Measurements from ENCODE around the gene CISH.

CISH gene

DNA sequence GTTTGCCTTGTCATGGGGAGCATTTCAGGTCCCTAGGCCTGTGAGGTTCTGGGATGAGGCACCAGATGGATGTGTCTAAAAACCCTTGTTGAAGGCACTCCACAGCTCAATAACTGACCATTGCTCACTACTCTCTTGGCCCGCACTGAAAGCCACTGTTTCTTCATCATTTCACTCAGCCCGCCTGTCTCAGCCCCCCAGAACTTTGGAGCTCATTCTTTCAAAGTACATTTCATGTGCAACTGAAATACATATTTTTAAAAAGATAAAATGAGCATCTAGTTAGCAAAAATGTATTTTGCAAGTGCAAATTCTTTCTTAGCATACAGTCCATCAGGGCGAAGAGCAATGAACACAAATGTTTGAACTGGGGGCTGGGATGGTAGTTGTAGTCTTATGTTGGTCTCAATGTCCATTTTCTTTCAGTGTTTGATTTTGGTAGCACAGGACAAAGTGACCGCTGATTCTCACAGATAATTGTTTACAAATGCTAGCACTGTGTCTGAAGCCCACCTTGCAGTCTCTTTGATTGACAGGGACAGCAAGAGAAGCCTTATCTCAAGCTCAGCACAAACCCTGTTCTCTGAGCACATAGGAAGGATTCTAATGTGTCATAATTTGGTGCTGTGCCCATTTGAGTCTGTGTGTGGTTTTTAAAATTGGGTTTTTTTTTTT is 22.7 kb downstream of the CISH start:
- H3K9ac ChIP-seq (ENCODE audit: insufficient read length) = no peak overlapping the region
- no peak overlapping the region for H3K4me3 ChIP-seq
- no peak overlapping the region for H3K27ac ChIP-seq
- TF ChIP-seq FOXP2 (optimal IDR thresholded peaks at IDR 0.05; ENCODE audit: control extremely low read depth, extremely low read length, insufficient read depth) = no peak
- H3K36me3 ChIP-seq (ENCODE audit: insufficient read depth, low read length) = no peaks in the 10 kb centered on the region
- no peaks in the 10 kb centered on the region for H3K9me3 ChIP-seq (ENCODE audit: low read depth, low read length)
- DNase-seq (ENCODE audit: low read depth, low spot score) = no peak

DNA sequence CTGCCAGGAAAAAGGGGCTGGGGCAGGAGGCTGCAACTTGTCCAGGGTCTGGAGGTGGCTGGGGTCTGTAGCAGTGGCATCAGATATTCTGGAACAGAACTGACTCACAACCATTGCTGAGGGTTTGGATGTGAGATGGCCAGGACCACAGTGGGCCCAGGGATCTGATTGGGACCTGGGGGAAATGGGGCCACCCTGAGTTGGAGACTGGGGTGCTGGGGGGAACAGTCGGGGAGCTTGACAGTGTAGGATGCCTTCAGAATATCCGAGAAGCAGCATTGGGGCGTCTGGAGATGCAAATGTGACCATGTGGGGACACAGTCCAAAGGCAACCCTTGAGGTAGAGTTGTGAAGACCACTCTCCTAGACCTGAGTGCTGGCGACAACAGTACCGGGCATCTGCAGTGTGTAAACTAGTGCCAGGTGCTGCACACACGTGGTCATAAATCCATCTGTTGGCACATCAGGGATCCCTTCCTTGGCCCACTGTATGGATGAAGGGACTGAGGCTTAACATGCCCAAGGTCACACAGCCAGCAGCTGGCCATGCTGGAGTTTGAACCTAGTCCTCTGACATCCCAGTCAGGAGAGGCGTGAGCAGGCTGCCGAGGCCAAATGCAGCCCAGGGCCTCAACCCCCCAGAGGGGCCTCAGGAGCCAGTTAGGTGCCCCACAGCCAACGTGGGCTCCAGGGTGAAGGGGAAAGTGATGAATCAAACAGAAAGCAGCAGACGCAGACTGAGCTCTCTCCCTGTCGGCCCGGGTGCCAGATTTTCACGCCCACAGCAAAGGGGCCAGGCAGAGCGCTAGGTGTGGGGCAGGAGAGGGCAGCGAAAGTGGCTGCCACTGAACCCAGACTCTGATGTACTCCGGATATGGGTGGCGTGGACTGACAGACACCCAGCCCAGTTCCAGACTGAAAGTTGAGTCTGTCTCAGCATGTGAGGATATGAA is 23.5 kb downstream of the CISH start:
- no peaks in the 10 kb centered on the region for H3K36me3 ChIP-seq (ENCODE audit: insufficient read depth, low read length)
- H3K4me3 ChIP-seq = no peak overlapping the region
- DNase-seq (ENCODE audit: low read depth, low spot score) = no peak
- H3K9me3 ChIP-seq (ENCODE audit: low read depth, low read length) = no peaks in the 10 kb centered on the region
- TF ChIP-seq FOXP2 (optimal IDR thresholded peaks at IDR 0.05; ENCODE audit: control extremely low read depth, extremely low read length, insufficient read depth) (no peak), EZH2 (IDR thresholded peaks at IDR 0.05) (no peak), POLR2AphosphoS5 (IDR thresholded peaks at IDR 0.05; ENCODE audit: borderline replicate concordance, low read depth, low read length) (no peak)
- H3K27ac ChIP-seq = no peak overlapping the region
- no peak overlapping the region for H3K9ac ChIP-seq (ENCODE audit: insufficient read length)

DNA sequence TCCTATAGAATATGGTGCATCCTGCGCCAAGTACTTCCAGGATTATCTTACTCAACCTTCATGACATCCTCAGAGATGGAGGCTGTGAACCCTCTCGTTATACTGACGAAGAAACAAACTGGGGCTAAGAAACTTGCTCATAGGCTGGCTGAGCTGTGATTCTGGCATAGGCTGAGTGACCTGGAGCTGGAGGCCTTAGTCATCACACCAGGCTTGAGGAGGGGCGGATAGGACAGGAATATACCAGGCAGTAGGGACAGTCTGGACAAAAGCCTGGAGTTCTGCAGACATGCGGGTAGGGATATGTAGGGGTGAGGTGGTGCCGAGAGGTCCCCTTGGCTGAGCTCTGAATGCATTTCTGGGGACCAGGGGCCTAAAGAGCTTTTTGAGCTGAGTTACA is 24.2 kb downstream of the CISH start:
- no peak overlapping the region for H3K4me3 ChIP-seq
- H3K36me3 ChIP-seq (ENCODE audit: insufficient read depth, low read length) = no peaks in the 10 kb centered on the region
- no peak for DNase-seq (ENCODE audit: low read depth, low spot score)
- H3K9me3 ChIP-seq (ENCODE audit: low read depth, low read length) = no peaks in the 10 kb centered on the region
- H3K27ac ChIP-seq = no peak overlapping the region
- H3K9ac ChIP-seq (ENCODE audit: insufficient read length) = no peak overlapping the region
- TF ChIP-seq FOXP2 (optimal IDR thresholded peaks at IDR 0.05; ENCODE audit: control extremely low read depth, extremely low read length, insufficient read depth) = no peak
- TF ChIP-seq EZH2 (IDR thresholded peaks at IDR 0.05) = no peak
- TF ChIP-seq POLR2AphosphoS5 (IDR thresholded peaks at IDR 0.05; ENCODE audit: borderline replicate concordance, low read depth, low read length) = no peak

DNA sequence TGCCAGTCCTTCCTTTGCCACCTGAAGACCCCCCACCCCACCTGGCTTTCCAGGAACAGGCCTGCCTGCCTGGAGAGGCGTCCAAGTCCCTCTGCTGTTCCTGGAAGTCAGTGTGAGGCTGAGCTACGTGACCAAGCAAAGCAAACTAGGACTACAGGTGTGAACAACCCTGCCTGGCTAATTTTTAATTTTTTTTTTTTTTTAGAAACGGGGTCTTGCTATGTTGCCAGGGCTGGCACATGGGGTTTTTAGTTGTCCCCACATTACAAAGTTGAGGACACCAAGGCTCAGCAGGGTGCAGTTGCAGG is 24.9 kb downstream of the CISH start:
- no peak for DNase-seq (ENCODE audit: low read depth, low spot score)
- Histone ChIP-seq H3K27ac (no peak overlapping the region), H3K9me3 (ENCODE audit: low read depth, low read length) (no peaks in the 10 kb centered on the region), H3K36me3 (ENCODE audit: insufficient read depth, low read length) (no peaks in the 10 kb centered on the region), H3K4me3 (no peak overlapping the region), H3K9ac (ENCODE audit: insufficient read length) (no peak overlapping the region)
- TF ChIP-seq EZH2 (IDR thresholded peaks at IDR 0.05) (no peak), POLR2AphosphoS5 (IDR thresholded peaks at IDR 0.05; ENCODE audit: borderline replicate concordance, low read depth, low read length) (no peak), FOXP2 (optimal IDR thresholded peaks at IDR 0.05; ENCODE audit: control extremely low read depth, extremely low read length, insufficient read depth) (no peak)

DNA sequence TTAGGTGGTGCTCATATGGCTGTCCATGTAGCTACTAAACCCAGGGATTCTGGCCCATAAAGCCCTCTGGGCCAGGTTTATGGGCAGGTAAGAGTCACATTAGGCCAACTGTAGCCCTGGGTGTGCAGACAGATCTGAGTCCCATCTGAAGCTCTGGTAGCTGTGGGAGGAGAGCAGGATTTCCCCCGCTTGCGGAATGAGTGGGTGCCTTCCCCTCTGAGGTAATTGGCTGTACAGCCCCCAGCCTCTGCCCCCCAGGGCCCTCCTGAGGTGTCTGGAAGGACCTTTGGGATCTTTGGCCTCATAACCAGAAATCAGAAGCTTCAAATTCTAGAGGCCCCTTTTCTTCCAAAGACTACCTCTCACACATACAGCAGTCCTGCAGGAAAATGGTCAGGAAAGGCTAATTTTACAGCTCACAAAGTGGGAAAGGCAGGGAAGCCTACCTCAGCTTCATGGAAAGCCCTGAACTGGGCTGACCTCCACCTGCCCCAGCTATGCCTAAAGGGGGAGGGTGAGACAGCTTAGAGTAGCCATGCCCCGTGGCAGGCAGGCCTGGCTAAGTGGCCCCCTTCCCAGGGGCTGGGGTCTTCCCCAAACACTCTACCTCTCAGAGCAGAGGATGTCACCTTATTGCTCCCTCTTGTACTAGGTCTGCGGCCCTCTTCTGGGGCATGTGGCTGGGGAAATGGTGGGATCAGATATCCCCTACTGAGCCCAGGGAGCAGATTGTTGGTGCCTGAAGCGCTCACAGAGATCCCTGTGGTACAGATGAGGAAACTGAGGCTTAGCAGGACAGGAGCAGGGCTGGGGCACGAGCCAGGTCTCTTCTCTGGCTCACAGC is 25.4 kb downstream of the CISH start:
- Histone ChIP-seq H3K9me3 (ENCODE audit: low read depth, low read length) (no peaks in the 10 kb centered on the region), H3K9ac (ENCODE audit: insufficient read length) (no peak overlapping the region), H3K36me3 (ENCODE audit: insufficient read depth, low read length) (no peaks in the 10 kb centered on the region), H3K27ac (no peak overlapping the region), H3K4me3 (no peak overlapping the region)
- DNase-seq (ENCODE audit: low read depth, low spot score) = no peak
- TF ChIP-seq EZH2 (IDR thresholded peaks at IDR 0.05) = no peak
- TF ChIP-seq FOXP2 (optimal IDR thresholded peaks at IDR 0.05; ENCODE audit: control extremely low read depth, extremely low read length, insufficient read depth) = no peak
- TF ChIP-seq POLR2AphosphoS5 (IDR thresholded peaks at IDR 0.05; ENCODE audit: borderline replicate concordance, low read depth, low read length) = no peak

DNA sequence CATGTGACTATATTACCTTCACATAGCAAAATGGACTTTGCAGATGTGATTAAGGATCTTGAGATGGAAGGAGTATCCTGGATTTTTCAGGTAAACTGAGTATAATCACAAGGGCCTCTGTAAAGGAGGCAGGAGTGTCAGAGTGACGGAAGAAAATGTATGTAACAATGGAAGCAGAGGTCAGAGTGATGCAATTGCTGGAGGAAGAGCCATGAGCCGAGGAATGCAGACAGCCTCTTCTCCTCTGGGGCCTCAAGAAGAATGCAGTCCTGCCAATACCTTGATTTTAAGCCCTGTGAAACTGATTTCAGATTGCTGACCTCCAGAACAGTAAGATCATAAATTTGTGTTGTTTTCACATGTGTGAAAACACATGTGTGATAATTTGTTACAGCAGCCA is 27.2 kb downstream of the CISH start:
- H3K4me3 ChIP-seq = no peak overlapping the region
- no peaks in the 10 kb centered on the region for H3K36me3 ChIP-seq (ENCODE audit: insufficient read depth, low read length)
- no peak for TF ChIP-seq EZH2 (IDR thresholded peaks at IDR 0.05)
- no peak for TF ChIP-seq FOXP2 (optimal IDR thresholded peaks at IDR 0.05; ENCODE audit: control extremely low read depth, extremely low read length, insufficient read depth)
- no peak for TF ChIP-seq POLR2AphosphoS5 (IDR thresholded peaks at IDR 0.05; ENCODE audit: borderline replicate concordance, low read depth, low read length)
- H3K9me3 ChIP-seq (ENCODE audit: low read depth, low read length) = no peaks in the 10 kb centered on the region
- no peak overlapping the region for H3K27ac ChIP-seq
- H3K9ac ChIP-seq (ENCODE audit: insufficient read length) = no peak overlapping the region
- DNase-seq (ENCODE audit: low read depth, low spot score) = no peak

DNA sequence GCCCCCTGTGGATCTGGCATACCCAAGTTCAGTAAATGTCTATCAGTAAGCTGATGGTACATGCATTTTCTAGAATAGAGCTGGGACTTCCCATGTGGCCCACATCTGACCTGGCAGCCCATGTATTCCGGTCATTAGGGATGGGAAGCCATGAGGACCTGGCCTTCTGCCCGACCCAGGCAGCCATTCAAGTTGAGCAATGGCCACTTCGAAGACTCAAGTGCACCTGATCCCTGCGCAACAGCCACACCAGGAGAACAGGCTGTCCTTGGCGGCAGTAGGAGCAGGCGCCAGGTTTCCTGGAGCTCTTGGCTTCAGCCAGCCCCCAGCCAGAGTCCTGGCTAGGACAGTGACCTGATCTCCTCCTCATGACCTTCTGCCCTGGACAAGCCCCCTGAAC is 27.7 kb downstream of the CISH start:
- Histone ChIP-seq H3K4me3 (no peak overlapping the region), H3K27ac (no peak overlapping the region), H3K9me3 (ENCODE audit: low read depth, low read length) (no peaks in the 10 kb centered on the region), H3K9ac (ENCODE audit: insufficient read length) (no peak overlapping the region), H3K36me3 (ENCODE audit: insufficient read depth, low read length) (no peaks in the 10 kb centered on the region)
- DNase-seq (ENCODE audit: low read depth, low spot score) = no peak
- no peak for TF ChIP-seq FOXP2 (optimal IDR thresholded peaks at IDR 0.05; ENCODE audit: control extremely low read depth, extremely low read length, insufficient read depth)
- TF ChIP-seq EZH2 (IDR thresholded peaks at IDR 0.05) = no peak
- no peak for TF ChIP-seq POLR2AphosphoS5 (IDR thresholded peaks at IDR 0.05; ENCODE audit: borderline replicate concordance, low read depth, low read length)

DNA sequence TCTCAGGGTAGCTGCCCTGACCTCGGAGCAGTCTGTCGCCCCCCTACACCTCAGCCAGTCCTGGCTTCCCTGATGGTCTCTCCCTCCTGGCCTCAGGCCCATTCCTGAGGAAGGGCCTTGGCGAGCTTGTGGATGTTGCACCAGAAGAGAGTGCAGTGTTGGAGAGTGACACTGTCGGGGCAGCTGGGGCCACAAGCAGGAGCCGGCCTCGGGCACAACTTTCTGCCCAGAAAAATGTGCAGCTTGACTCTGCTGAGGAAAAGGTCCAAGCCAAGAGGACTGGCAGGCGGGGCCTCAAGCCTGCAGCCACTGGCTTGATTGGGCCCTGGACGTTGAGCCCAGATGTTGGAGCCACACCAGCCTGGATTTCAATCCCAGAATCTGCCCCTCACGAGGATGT is 29.5 kb downstream of the CISH start:
- H3K27ac ChIP-seq = no peak overlapping the region
- H3K9me3 ChIP-seq (ENCODE audit: low read depth, low read length) = no peaks in the 10 kb centered on the region
- TF ChIP-seq POLR2AphosphoS5 (IDR thresholded peaks at IDR 0.05; ENCODE audit: borderline replicate concordance, low read depth, low read length) = no peak
- no peak for TF ChIP-seq FOXP2 (optimal IDR thresholded peaks at IDR 0.05; ENCODE audit: control extremely low read depth, extremely low read length, insufficient read depth)
- no peak for TF ChIP-seq EZH2 (IDR thresholded peaks at IDR 0.05)
- H3K9ac ChIP-seq (ENCODE audit: insufficient read length) = no peak overlapping the region
- H3K4me3 ChIP-seq = no peak overlapping the region
- no peak for DNase-seq (ENCODE audit: low read depth, low spot score)
- H3K36me3 ChIP-seq (ENCODE audit: insufficient read depth, low read length) = no peaks in the 10 kb centered on the region

Data from SK-N-MC (cell line).